HG03135 (cell line): ENCODE measurements around the gene PTPN3.
"Not testable (repeated sequence)": the region's sequence is repeated elsewhere in the genome, so short reads cannot be mapped to it uniquely, and the experiment has no call there.

Experiments
- ATAC-seq: cut with Tn5 transposase; IDR thresholded peaks from one replicate; pipeline ENCODE4 v1.9.1; 2021; ENCODE audit warnings: mild to moderate bottlenecking, moderate library complexity; ENCODE audit not compliant: unreplicated experiment

PTPN3 gene

GRCh38 chr9:109498195-109499092 lies at the start of gene PTPN3:
Gene PTPN3, minus strand, starts transcription at chr9:109498307. Its CDS starts 34,873 bp downstream, at chr9:109463434.
- ATAC-seq: no peak

DNA sequence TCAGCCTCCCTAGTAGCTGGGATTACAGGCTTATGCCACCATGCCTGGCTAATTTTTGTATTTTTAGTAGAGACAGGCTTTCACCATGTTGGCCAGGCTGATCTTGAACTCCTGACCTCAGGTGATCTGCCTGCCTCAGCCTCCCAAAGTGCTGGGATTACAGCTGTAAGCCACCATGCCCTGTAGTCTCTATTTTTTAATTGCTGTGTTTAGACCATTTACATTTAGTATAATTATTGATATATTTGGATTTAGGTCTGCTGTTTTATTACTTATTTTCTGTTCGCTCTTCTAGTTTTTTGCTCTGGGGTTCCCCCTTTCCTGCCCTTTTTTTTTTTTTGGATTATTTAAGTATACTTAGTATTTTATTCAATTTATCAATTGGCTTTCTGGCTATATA lies 46.8 kb upstream of the PTPN3 start:
- ATAC-seq: not testable (repeated sequence)

DNA sequence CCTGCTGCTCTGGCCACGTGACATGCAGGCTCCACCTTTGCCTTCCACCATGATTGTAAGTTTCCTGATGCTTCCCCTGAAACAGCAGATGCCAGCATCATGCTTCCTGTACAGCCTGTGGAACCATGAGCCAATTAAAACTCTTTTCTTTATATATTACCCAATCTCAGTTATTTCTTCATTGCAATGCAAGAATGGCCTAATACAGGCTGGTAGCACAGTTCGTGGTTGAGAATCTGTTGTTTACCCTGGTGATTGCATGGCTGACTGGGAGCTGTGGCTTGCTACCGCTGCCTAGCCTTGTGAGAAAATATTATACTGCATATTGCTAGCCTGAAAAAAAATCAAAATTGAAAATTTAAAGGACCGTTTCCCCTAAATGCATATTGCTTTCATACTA lies 44.8 kb upstream of the PTPN3 start:
- ATAC-seq: no peak

DNA sequence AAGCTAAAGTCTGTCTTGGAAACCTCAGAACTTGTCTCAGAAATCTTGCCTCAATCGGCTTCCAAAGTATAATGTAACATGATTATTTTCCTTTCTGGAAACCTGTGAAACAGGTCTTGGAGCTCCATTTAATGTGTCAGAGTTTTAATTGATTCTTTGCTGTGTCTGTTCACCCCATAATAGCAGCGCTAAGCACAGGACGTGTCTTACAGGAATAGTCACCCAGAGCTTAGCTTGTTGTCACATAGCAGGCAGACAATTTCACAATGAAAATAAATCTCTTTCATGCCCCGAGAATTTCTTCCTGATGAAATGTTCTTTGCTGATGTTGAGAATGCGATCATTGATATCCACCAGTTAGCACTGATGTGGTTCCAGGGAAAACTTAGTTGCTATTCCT lies 40.2 kb upstream of the PTPN3 start:
- ATAC-seq: no peak

DNA sequence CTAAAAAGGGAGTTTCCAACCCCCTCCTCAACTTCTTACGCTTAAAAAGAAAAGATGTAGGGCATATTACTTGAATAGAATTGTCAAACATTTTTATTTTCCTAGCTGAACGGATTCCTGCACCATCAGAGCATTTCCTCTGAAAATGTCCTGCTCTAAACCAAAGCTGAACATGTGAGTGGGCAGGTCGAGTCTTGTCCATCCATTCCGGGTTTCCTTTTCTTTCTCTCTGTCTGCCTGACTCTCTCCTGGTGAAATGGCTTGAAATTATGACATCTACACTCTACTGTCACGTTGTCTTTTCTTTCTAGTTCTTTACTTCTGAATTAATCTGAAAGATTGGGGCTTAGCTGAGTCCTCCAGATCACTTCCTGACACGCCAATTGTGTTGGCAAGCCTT lies 39.2 kb upstream of the PTPN3 start:
- ATAC-seq: no peak

GRCh38 chr9:109536859-109537258 lies 38.8 kb upstream of the PTPN3 start:
- ATAC-seq: no peak

DNA sequence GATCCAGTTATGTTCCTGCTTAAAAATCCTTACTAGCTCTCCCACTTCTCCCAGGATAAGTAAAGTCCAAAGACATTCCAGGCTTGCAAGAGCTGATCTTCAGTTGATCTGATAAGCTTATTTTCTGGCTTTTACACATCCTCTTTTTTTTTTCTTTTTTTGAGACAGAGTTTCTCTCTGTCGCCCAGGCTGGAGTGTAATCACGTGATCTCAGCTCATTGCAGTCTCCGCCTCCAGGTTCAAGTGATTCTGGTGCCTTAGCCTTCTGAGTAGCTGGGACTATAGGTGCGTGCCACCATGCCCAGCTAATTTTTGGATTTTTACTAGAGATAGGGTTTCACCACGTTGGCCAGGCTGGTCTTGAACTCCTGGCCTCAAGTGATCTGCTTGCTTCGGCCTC lies 37.3 kb upstream of the PTPN3 start:
- ATAC-seq: no peak

- no peak for ATAC-seq
Measured at GRCh38 chr9:109534151-109534550, 36.0 kb upstream of the PTPN3 start.

DNA sequence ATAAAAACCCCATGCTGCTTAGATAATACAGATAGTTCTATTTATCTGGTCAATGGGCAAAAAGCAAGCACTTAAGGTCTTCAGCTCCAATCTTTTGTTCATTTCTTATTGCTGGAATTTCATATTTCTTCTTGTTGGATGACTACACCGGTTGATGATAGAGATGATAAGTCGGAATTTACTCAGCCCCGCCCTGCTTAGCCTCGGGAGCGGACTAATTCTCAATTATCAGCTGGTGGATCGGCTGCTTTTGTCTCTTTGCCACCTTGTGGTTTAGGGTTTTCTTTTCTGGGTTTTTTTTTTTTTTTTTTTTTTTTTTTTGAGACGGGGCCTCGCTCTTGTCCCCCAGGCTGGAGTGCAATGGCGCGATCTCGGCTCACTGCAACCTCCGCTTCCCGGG lies 34.5 kb upstream of the PTPN3 start:
- ATAC-seq: not testable (repeated sequence)

DNA sequence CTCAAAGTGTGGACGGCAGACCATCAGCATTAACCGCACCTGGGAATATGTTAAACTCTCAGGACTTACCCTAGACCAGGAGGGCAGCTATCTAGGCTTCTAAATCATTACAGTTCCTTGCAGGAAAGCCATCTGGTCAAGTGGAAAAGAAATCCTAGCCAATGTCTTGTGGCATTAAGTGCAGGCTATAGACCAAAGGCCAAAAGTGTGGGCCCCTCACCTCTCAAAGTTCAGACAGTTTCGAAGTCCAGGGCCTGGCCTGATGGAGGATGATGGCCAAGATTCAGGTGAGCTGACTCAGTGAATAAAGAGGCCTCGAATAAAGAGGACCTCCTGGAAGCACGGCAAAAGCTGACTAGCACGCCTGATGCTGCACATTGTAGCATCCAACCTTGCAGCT lies 24.0 kb upstream of the PTPN3 start:
- no peak for ATAC-seq

DNA sequence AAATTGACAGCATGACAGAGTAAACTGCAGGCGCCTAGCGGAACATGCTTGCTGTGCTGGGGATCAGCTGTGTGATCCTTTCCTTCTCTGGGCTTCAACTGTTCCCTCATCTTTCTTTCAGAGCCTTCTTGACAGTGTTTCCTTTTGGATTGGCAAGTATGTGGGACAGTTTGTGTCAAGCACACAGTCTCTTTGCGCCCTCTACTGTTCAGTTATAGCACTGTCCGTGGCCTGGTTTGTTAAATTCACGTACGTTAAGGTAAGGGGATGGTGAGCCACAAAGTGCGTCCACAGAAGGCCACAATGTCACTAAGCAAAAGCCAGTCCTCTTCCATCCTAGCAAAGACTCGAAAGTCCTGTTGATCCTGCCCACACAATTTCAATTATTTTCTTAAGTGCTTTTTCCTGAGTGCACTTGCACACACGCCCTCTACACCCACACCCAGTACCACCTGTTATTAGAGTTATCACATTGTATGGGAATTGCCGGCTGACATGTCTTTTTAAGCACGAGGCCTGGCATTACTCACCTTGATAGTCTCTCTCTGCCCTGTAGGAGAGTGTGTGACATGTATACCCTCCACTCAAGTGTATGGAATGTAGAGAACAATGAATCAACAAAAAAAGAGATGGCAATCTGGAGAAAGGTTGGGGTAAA lies 22.5 kb upstream of the PTPN3 start:
- ATAC-seq: peak; percentile 83

DNA sequence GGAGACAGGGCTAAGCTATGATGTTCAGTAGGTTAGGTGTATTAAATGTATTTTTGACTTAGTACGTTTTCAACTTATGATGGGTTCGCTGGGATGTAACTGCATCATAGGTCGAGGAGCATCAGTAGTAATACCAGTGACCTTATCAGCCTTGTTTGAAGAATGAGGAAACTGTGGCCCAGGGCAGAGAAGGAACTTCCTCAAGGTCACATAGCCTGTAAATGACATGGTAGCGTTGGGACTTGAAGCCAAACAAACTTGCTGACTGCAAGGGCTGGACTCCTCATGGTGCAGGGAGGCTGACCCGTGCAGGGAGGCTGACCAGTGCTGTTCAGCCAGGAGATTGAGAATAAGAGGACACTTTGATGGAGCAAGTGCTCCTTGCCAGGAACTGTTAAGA lies 21.3 kb upstream of the PTPN3 start:
- ATAC-seq: no peak

GRCh38 chr9:109518621-109519335 lies 20.7 kb upstream of the PTPN3 start:
- ATAC-seq: no peak

- ATAC-seq: no peak
Measured at GRCh38 chr9:109517901-109518377, 19.8 kb upstream of the PTPN3 start.

GRCh38 chr9:109513871-109514270 lies 15.8 kb upstream of the PTPN3 start:
- no peak for ATAC-seq

GRCh38 chr9:109512170-109512756 lies 14.2 kb upstream of the PTPN3 start:
- ATAC-seq: no peak

- ATAC-seq: no peak
Measured at GRCh38 chr9:109510506-109510905, 12.4 kb upstream of the PTPN3 start.

DNA sequence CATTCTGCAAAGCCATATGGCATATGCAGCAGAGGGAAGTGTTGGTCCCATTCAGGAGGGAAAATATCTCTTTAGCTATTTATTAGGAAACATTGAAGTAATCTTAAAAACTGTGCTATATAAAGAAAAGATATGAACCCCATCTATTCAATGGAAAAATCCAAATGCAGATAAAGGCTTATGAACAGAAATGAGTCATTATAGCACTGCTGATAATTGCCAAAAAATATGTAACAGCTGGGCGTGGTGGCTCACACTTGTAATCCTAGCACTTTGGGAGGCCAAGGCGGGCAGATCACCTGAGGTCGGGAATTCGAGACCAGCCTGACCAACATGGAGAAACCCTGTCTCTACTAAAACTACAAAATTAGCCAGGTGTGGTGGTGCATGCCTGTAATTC lies 11.9 kb upstream of the PTPN3 start:
- not testable (repeated sequence) for ATAC-seq

GRCh38 chr9:109509611-109510010 lies 11.5 kb upstream of the PTPN3 start:
- no peak for ATAC-seq

GRCh38 chr9:109507421-109507838 lies 9.3 kb upstream of the PTPN3 start:
- no peak for ATAC-seq

GRCh38 chr9:109506097-109506712 lies 8.1 kb upstream of the PTPN3 start:
- ATAC-seq: no peak
